HG02759 (cell line): ENCODE results near the gene LEFTY1.
A peak's percentile ranks its signal among the peaks of the same experiment; 100 is the strongest.
"Not testable (repeated sequence)": the region's sequence is repeated elsewhere in the genome, so short reads cannot be mapped to it uniquely, and the experiment has no call there.

ENCODE experiments used
- ATAC-seq: cut with Tn5 transposase; IDR thresholded peaks from one replicate; pipeline ENCODE4 v1.9.1; 2021; ENCODE audit warnings: mild to moderate bottlenecking, moderate library complexity; ENCODE audit not compliant: unreplicated experiment

The LEFTY1 gene

DNA sequence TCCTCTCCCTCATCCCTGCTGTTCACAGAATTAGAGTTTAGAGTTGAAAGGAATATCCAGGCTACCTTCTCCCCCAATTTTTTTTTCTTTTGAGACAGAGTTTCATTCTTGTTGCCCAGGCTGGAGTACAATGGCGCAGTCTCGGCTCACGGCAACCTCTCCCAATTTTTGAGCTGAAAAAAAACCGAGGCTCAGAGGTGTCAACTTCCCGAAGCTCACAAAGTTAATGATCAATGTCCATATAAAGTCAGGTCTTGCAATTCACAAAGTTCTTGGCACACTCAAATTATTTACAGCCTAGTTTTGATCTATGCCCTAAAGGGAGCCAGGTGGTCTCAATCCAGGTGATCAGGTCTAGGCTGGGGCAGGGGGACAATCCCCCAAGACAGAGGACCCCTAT is 797 bp upstream of the LEFTY1 start:
- ATAC-seq = no peak

DNA sequence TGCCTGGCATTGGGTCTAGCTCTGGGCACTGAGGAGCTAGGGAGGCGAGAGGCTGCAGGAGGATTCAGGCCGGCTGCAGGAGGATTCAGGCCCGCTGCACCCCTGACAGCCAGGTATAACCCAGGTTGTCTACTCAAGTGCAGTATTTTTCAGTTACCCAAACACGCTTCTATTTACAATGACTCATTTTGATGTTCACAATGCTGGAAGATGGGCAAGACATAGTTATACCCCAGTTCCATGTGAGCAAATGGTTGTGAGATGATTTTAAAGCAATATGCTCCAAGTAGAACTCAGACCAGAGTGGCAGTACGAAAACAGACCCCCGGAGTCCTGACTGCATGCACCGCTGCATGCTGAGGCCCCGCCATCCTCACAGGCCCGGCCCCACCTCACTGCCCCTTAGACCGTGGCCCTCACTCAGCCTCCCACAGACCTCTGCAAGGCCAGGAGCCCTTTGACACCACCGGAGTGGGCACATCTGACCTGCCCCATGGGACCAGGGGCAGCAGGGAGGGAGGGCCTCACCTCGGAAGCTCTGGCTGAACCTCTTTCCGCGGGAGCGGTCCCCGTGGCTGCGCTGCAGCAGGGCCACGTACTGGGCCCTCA is 553 bp downstream of the LEFTY1 start:
- ATAC-seq = no peak

DNA sequence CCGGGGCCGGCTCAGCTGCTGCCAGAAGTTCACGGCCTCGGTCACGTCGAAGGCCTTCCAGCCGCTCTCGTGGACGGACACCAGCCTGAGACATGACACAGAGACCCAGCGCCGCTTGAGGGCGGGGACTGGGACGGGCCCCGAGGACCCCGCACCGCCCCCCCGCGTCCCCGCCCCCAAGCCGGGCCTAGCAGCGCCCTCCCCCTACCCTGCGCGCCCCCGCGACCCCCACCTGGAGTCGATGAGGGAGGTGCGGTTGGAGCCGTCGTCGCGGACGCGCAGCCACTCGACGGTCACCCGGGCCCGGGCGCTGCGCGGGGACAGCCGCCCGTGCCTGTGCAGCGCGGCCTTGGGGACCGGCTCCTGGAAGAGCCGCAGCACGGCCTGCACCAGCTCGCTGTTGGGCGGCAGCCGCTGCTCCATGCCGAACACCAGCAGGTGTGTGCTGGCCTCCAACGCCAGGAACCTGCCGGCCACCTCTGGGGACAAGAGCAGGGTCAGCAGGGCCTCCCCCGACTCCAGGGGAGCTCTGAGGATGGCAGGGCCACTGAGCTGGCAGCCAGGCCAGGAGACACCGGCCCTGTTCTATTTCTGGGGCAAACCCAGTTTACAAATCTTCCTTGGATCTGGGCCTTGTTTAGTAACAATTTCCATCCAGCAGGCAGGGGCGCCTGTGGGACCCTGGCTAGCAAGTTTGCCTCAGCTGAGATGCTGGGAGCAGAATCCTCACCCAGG is 1.2 kb downstream of the LEFTY1 start:
- ATAC-seq = not testable (repeated sequence)

DNA sequence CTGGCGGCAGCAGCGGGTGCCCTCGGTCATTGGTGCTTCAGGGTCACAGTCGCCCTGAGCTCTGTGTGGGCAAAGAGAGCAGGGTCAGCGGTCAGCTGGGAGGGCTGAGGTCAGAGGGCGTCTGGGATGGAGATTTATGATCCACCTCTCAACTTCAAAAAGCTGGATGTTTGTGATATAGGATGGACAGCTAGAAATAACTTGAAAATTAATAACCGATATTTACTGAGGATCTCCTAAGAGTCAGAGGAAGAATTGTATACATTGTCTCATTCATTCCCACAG is 2.0 kb downstream of the LEFTY1 start:
- ATAC-seq = no peak

DNA sequence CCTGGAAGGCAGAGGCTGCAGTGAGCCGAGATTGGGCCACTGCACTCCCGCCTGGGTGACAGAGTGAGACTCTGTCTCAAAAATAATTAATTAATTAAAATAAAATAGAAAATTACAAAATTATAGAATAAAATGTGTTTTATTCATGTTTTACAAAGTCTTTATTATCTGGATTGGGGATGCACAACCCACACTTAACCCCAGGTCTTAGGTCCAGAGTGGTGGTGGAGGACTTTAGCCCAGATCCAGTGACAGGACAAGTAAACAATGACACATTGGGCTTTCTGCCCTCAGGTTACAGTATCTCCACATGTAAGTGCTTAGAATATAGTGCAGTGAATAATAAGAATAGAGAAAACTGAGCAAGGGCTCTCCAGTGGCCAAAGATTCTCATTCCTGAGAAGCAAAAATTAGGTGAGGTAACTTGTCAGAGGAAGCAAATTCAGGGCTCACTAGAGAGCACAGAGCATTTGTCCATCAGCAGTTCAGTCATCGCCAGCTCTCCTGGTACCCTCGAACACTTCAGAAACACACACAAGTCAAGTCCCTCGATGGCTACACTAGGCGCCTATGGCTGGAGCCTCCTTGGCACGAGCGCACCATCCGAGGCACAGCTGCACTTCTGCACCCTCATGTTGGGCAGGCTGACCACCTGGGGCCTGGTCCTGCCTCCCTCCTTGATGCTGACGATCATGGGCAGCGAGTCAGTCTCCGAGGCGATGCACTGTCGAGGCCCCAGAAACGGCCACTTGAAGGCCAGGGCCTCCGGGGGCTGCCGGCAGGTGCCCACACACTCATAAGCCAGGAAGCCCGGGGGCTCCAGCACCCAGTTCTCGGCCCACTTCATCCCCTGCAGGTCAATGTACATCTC is 2.6 kb downstream of the LEFTY1 start:
- no peak for ATAC-seq

DNA sequence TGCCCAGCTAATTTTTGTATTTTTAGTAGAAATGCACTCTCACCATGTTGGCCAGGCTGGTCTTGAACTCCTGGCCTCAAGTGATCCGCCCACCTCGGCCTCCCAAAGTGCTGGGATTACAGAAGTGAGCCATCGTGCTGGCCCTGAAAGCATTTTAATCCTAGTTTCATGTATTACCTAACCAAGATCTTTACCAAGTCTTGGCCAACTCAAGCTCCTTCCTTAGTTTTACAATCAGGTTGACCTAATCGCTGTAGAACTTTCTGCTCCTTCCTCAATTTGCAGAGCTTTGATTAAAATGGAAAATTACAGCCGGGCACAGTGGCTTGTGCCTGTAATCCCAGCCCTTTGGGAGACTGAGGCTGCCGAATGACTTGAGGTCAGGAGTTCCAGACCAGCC is 3.6 kb downstream of the LEFTY1 start:
- no peak for ATAC-seq

DNA sequence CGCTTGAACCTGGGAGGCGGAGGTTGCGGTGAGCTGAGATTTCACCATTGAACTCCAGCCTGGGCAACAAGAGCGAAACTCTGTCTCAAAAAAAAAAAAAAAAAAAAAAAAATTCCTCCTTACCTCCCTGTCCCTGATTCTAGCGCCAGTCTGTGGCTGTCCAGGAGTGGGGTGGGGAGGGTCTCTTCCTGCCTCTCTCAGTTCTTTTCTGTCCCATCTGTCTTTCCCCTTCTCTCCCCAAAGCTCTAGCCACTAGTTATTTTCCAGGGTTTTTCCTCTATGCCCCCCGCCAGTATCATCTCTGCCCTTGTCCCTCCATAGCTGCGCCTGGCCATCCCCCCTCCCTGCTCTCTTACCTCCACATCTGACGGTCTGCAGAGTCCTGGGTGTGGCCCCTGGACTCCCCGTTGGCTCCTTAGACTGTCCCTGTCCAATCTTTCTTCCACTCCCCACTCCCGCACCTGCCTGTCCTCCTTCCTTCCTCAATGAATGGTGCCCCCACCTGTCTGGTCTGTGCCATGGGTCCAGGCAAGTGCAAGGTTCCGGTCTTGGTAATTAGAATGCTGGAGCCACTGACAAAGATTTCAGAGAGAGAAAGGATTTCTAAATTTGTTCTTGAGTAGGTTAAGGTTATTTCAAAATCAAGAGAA is 5.2 kb downstream of the LEFTY1 start:
- ATAC-seq = no peak

DNA sequence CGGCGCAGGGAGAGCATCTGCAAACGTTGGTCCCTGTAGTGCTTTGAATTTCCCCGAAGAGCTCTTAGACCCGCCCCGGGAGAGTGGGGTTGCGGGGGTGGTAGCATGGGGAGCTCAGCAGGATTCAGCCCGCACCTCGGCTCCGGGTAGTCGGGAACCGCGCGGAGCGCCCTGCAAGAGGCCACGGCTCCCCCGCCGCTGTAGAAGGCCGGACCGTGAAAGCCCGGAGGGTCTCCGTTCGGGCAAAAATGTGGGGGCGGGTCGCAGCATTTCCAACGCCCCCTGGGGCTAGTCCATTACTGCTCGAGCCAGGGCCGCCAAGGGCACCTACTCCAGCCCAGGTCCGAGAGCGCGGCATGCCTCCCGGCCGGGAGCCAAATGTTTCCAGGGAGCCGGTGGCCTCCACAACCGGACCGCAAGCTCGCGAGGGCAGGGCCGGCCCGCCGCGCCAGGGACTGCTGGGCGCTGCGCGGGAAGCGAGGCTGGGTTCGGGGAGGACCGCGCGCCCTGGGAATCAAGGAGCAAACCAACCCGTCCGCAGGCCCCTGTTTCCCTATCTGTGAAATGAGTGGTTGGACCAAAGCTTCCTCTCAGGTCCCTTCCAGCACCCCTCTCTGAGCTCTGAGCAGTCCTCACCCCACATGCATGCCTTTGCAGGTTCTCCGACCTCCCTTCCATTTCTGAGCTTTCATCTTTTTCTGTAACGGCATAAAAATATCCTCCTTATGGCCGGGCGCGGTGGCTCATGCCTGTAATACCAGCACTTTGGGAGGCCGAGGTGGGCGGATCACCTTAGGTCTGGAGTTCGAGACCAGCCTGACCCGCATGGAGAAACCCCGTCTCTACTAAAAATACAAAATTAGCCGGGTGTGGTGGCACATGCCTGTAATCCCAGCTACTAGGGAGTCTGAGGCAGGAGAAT is 6.0 kb downstream of the LEFTY1 start:
- peak; percentile 34 for ATAC-seq

DNA sequence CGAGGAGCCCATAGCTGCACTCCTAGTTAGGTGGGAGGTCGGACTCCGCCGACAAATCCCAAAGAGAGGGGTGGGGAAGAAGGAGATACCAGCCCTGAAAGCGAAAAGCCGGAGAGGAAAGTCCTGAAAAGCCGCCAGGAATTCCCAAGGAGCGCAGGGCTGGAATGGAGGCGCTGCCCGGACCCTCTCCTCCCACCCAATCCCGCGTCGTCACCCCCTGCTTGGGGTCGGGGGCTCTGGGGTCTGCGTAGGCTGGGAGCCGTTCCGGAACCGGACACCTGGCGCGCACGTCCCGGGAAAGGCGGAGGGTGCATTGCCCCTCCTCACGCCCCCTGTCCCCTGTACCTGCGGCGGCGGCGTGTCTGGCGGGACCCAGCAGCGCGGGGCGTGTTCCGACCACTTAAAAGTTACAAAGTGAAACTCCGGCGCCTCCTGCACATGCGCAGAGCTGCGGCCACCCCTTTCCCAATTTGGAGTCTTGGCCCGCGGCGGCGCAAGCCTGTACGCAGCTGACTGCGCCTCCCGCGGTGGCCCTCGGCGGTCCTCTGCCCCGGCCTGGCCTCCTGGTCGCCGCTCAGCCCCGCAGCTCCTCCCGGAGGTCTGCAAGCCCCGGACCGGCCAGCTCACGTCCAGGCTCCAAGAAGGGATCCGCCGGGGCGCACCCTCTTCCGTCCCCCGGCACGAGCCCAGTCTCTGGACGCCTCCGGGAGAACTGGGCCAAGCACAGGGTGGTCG is 6.8 kb downstream of the LEFTY1 start, which contains the start of gene TMEM63A:
Gene TMEM63A, minus strand, starts transcription at position 422 of the 735 bp plus-strand sequence. CDS start 4,800 bp downstream, outside the sequence.
- ATAC-seq = peak; percentile 68

DNA sequence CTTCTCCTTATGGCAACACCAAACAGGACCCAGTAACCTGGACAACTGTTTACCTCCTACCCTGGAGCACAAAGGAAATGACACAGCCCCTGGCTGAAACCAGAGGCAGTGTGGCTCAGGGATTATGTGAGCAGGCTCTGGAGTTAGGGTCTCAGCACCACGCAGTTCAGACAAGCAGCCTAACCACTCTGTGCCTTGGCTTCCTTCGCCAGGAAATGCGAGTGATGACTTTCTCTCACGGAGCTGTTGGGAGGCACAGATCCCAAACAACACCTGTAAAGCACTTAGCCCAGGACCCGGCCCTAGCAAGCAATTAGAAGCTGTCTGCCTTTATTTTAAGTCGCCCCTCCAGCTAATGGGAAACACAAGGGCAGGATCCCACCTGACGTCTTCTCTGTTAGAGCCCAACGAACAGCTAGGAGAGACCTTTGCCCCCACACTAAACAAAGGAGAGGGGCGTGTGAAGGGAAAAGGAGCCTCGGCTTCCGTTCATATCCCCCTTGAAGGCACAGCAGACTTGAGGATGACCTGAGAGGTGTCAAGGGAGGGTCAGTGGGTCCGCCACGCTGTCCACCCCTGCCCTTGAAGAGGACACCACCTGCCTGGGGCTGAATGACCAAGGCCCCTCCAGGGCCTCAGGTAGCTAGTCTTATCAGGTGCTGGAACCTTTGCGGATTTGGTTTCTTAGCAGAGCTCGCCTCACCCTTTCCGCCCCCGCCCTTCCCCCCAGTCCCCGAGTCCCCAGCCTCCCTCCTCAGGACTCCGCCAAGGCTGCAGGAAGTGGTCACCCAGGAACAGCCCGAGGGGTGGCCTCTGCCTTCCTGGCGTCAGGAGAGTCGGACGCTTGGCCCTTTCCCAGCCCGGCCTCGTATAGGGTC is 7.6 kb downstream of the LEFTY1 start:
- peak; percentile 10 for ATAC-seq

DNA sequence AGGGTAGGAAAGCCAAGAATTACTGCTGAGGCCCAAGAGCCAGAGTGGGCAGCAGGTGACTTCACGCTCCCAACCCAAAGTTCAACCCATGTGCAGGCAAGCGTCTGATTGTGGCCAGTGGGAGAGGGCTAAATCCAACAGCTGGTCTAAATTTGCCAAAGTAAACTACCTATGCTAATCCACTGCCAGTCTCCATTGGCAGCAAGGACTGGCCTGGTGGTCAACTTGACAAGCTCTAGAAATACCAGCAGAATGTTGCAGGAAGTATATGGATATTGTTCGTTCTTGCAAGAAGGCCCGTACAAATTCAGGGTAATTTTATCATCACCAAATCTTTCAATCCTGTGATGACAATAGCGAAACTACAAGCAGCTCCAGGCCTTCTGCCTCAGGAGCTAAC is 8.3 kb downstream of the LEFTY1 start:
- ATAC-seq = no peak

DNA sequence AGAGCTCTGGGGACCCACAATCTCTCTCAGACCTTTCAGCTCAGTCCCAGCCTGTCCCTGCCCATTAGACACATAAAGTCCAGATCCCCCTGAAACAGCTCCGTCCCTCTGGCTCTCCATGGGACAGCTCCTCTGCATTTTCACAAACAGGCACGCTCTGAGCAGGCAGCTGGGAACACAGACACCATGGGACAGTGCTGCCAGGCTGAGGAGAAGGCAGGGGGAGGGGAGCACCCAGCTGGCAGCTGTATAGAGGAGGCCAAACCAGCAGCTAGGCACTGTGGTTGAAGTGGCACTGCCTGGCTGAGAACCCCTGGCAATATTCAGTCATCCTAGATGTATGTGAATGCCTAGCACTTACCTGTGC is 8.7 kb downstream of the LEFTY1 start:
- no peak for ATAC-seq

DNA sequence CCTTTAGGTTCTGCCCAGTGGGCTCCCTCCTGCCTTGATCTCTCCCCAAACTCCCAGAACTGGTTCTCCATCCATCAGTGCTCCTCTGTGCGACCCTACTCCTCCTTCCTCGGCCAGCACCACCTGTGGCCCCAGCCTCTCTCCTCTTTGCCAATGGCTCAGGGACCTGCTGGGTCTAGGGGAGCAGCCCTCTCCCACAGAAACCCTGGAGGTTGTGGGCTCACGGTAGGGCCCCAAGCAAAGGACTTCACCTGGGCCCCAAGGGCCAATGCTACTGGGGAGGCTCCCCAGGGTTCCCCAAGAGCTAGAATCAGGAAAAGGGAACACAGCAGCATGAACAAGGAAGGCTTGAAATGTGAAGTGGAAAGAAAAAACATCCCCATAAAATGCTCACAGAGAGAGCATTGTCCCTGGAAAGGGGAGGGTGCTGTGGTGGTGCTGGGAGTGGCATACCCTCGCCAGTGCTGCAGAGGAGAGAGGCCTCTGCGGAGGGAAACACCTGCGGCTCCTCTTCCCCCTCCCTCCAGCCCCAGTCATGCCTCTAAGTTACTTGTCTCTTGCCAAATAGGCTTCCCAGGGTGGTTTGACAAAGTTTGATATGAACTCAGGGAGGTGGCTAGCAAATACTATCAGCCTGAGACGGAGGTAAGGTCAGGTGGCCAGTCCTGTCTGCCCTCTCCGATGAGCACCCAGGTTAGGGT is 9.3 kb downstream of the LEFTY1 start:
- ATAC-seq = no peak

DNA sequence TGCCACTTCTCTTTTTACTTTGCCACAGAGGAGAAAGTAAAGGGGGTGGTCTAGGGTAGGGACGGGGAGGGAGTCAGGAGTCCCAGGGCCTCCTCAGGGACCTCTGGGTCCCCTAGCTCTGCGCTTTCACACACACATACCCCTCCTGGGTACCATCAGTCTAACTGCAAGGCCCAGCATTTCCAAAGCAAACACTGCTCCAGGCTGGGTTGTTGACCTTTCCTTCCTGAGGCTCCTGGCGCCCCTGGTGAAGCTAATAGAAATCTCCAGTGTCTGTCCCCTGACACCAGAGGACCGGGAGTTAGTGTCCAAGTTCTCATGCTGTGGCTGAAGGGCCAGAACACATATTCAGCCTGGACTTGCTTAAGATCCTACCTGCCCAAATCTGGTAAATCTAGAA is 10.7 kb downstream of the LEFTY1 start:
- ATAC-seq = no peak

DNA sequence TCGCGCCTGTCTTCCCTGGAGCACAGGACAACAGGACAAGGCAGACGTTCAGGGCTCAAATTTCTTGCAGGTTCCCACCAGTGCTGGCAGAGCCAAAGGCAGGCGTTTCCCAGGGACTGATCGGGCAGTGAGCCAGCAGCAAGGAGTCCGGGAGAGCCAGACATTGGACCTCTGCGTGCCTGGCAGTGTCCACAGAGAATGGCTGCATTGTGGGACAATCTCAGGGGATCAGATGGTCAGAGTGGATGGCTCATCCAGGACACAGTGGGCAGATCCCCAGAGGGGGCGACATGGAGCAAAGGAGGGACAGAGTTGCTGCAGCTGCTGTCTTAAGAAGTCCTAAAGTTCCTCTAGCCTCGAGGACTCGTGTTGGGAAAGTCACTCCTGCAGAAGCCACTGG is 11.4 kb downstream of the LEFTY1 start:
- no peak for ATAC-seq

DNA sequence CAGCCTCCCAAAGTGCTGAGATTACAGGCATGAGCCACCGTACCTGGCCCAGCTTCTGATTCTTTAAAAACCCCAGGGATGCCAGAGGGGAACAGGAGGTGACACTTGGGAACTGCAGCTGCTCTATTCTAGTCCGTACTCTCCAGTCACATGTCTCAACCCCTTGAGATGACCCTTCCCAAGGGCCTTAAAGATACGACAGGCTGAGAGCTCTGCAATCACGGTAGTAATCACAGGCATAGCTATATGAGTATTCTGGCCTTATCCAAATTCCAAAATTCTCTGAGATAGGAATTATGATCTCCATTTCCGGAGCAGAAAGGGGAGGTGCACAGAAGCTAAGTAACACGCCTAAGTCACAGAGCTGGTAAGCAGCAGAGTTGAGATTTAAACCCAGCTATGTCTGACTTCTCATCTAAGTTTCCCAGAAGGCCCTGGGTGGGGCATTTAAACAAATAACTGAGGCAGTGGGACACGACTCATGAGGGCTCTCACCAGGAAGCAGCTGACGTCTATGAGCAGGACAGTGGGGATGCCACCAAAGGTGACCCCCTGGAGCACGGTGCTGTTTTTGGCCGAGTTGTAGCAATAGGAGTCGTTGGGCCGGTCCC is 11.9 kb downstream of the LEFTY1 start:
- no peak for ATAC-seq

DNA sequence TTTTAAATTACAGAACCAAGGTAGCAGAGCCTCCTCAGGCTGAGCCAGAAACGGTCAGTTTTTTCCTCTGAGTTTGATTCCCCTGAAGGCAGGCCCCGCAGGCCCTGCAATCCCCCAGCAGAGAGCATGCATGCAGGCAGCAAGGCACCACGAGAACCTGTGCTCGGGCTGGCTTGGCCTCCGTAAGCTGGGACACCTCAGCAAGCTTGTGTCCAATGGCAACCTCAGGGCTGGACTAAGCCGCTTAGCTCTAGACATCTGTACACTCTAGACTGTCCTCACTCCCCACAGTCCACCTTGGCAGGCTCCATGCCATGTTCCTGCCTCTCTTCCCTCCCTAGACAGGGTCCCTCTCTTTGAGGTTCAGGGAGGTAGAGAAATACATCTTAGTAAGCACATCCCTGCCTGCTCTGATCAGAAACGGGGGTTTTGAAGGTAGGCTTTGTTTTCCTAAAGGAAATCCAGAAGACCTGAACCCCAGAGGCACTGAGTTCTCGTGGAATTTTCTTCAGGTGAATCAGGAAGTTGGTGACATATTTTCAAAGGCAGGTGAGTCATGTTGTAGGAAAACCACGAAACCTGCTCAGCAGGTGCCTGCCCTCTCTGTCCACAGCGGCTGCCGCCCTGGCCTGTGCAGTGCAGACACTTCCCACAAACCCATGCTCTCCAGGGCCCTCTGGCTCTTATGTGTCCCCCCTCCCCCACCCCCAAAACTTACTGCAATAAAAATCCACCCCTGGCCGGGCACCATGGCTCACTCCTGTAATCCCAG is 13.7 kb downstream of the LEFTY1 start:
- no peak for ATAC-seq
